SK-N-MC (cell line): Measurements from ENCODE around the gene UNKL.

Experiments used
- DNase-seq: peaks from one replicate; pipeline ENCODE4 v3.0.0-alpha.2; 2011; ENCODE audit warnings: low read depth, low spot score
- H3K27ac ChIP-seq: fragments of 200-600 bp; sonication (generic); 2 replicates; pipeline ENCODE4 v1.5.1; 2016; ENCODE audit warnings: mixed run types
- H3K36me3 ChIP-seq: fragments of 200-600 bp; sonication (generic); 2 replicates; pipeline ENCODE4 v1.6.1; 2017; ENCODE audit warnings: antibody characterized with exemption, low read length, mixed read lengths; ENCODE audit not compliant: insufficient read depth
- H3K4me3 ChIP-seq: fragments of 200-600 bp; sonication (generic); 2 replicates; pipeline ENCODE4 v1.5.1; 2016
- H3K9ac ChIP-seq: fragments of 200-600 bp; sonication (generic); 2 replicates; pipeline ENCODE4 v1.8.0; 2017; ENCODE audit warnings: mixed run types, mixed read lengths; ENCODE audit not compliant: insufficient read length
- H3K9me3 ChIP-seq: fragments of 200-600 bp; sonication (generic); 2 replicates; pipeline ENCODE4 v1.6.1; 2017; ENCODE audit warnings: low read depth, mild to moderate bottlenecking, antibody characterized with exemption, low read length, moderate library complexity, mixed read lengths
- EZH2 ChIP-seq: fragments of 200-600 bp; sonication (generic); IDR thresholded peaks from one replicate; pipeline ENCODE4 v1.6.1; 2017; ENCODE audit warnings: antibody characterized with exemption
- FOXP2 ChIP-seq: optimal IDR thresholded peaks from 2 replicates; pipeline ENCODE3; 2011; ENCODE audit warnings: mild to moderate bottlenecking, moderate library complexity; ENCODE audit not compliant: insufficient read depth; ENCODE audit errors: extremely low read length, control extremely low read depth
- POLR2AphosphoS5 ChIP-seq: IDR thresholded peaks from 2 replicates; pipeline ENCODE4 v1.6.1; 2012; ENCODE audit warnings: mild to moderate bottlenecking, low read depth, low read length, borderline replicate concordance

Gene UNKL

DNA sequence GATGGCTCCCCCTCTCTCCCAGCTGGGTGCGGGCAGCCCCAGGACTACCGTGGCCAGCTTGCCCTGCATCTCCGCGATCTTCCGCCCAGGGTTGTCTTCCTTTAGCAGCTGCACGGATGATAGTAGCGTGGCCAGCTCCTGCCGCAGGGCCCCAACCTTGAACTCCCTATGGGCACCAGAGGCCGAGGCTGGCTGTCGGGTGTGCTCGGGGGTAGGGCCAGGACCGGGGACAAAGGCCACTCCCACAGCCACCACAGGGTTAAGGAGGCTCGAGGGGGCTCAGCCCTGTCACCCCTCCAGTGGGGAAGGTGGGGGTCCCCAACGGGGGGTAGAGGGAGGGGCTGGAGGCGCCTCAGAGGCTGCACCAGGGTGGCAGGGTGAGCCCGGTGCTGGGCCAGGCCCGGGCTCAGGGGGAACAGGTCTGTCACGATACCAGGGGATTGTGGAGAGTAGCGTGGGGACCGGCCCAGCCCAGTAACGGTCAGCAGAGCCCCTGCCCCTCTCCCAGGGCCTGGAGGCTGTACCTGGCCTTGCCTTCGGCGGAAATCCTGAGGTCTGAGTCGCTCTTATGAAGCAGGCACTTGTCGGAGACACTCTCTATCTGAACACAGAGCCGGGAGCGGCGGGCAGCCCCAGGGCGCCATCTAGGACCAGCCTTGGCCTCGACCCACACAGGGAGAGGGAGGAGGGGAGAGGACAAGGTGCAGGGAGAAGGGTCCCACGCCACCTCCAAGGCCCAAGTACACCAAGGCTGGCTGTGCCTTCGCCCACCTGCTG lies 21.6 kb upstream of the UNKL start:
- H3K9me3 ChIP-seq: no peaks in the 10 kb centered on the region
- TF ChIP-seq FOXP2: no peak
- TF ChIP-seq EZH2: no peak
- TF ChIP-seq POLR2AphosphoS5: no peak
- no peak overlapping the region for H3K4me3 ChIP-seq
- DNase-seq: no peak
- no peaks in the 10 kb centered on the region for H3K36me3 ChIP-seq
- no peak overlapping the region for H3K9ac ChIP-seq
- no peak overlapping the region for H3K27ac ChIP-seq

DNA sequence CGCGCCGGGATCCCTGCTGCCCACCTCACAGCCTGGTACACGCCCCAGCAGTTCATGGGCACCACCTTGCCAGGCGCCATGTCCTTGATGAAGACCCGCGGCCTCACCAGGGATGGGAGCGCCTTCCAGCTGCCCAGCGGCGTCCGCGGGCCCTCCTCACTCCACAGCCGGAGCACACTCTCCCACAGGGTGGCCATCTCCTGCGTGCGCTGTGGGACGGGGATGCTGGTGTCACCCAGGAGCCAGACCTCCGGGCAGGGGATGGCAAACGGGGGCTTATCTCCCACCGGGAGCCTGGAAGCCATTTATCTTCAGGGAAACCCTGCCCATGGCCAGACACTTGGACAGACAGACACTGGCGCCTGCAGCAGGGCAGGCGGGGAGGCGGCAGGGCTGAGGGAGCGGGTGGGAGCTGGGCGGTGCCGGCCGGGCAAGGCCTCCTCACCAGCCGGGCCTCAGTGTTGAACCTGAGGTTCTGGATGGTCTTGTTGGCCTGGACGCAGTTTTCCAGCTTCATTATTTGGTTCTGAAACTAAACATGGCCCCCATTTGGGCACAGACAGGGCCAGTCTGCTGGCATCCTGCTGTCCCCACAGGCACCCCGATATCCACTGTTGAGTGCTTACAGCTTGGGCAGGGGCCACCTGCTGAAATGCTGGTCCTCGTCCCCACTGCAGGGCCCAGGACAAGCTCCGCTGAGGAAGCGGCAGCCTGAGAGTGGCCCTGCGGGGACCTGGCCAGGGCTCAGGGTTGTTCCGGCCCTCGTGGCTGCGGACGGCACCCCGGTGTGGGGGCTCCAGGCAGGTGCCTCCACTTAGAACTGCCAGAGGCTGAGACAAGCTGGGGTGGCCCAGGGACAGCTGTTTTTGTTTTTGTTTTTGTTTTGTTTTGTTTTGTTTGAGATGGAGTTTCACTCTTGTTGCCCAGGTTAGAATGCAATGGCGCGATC lies 20.4 kb upstream of the UNKL start:
- no peak overlapping the region for H3K4me3 ChIP-seq
- no peak overlapping the region for H3K27ac ChIP-seq
- no peak overlapping the region for H3K9ac ChIP-seq
- TF ChIP-seq POLR2AphosphoS5: no peak
- no peak for TF ChIP-seq FOXP2
- TF ChIP-seq EZH2: no peak
- DNase-seq: no peak
- no peaks in the 10 kb centered on the region for H3K36me3 ChIP-seq
- H3K9me3 ChIP-seq: no peaks in the 10 kb centered on the region

DNA sequence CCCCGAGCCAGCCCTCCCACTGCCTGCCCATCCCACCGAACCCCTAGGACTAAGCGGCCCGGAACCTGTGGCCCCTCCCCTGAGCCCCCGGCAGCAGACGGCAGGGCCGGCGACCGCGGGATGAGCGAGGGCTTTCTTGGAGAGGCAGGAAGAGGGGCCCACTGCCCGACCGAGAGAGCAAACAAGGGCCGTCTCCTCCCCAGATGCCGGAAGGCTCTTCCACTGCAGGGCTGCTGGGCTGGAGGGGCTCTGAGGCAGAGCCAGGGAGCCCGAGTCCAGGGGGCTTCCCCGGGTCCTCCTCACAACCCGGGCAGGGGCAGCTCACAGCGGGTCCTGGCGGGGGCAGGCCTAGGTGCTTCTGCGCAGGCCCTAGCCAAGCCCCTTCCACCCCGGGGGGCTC lies 19.3 kb upstream of the UNKL start:
- TF ChIP-seq POLR2AphosphoS5: no peak
- TF ChIP-seq EZH2: no peak
- TF ChIP-seq FOXP2: no peak
- Histone ChIP-seq H3K36me3 (no peaks in the 10 kb centered on the region), H3K9ac (no peak overlapping the region), H3K27ac (no peak overlapping the region), H3K9me3 (no peaks in the 10 kb centered on the region), H3K4me3 (no peak overlapping the region)
- no peak for DNase-seq

DNA sequence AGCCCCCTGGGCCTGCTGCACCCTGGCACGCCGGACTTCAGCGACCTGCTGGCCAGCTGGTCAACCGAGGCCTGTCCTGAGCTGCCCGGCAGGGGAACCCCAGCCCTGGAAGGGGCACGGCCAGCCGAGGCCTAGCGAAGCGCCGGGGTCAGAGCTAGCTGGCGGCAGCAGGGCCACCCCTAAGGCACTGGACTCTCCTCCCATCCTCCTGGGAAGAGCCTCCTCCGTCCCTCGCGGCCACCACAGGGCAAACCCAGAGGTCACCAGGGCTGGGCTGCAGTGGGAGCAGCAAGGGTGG lies 18.7 kb upstream of the UNKL start:
- Histone ChIP-seq H3K36me3 (no peaks in the 10 kb centered on the region), H3K9me3 (no peaks in the 10 kb centered on the region), H3K4me3 (no peak overlapping the region), H3K9ac (no peak overlapping the region), H3K27ac (no peak overlapping the region)
- no peak for DNase-seq
- TF ChIP-seq FOXP2 (no peak), EZH2 (no peak), POLR2AphosphoS5 (no peak)

DNA sequence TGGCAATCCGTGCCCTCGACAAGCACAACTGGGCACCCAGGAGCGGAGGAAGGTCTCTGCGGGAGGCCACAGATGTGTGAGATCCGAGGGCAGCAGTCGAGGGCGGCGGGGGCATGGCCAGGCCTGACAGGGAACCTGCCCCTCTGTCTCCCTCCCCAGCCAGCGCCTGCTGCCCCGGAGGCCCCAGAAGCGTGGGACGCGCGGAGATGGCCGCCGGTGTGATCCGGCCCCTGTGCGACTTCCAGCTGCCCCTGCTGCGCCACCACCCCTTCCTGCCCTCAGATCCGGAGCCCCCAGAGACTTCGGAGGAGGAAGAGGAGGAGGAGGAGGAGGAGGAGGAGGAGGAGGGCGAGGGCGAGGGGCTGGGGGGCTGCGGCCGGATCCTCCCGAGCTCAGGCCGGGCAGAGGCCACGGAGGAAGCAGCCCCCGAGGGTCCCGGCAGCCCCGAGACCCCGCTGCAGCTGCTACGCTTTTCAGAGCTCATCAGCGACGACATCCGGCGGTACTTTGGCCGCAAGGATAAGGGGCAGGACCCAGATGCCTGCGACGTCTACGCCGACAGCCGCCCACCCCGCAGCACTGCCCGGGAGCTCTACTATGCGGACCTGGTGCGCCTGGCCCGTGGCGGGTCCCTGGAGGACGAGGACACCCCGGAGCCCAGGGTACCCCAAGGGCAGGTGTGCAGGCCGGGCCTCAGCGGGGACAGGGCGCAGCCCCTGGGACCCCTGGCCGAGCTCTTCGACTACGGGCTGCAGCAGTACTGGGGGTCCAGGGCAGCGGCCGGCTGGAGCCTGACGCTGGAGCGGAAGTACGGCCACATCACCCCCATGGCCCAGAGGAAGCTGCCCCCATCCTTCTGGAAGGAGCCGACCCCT lies 18.1 kb upstream of the UNKL start:
- no peaks in the 10 kb centered on the region for H3K36me3 ChIP-seq
- no peaks in the 10 kb centered on the region for H3K9me3 ChIP-seq
- H3K27ac ChIP-seq: no peak overlapping the region
- no peak overlapping the region for H3K4me3 ChIP-seq
- H3K9ac ChIP-seq: no peak overlapping the region
- no peak for TF ChIP-seq EZH2
- DNase-seq: no peak

DNA sequence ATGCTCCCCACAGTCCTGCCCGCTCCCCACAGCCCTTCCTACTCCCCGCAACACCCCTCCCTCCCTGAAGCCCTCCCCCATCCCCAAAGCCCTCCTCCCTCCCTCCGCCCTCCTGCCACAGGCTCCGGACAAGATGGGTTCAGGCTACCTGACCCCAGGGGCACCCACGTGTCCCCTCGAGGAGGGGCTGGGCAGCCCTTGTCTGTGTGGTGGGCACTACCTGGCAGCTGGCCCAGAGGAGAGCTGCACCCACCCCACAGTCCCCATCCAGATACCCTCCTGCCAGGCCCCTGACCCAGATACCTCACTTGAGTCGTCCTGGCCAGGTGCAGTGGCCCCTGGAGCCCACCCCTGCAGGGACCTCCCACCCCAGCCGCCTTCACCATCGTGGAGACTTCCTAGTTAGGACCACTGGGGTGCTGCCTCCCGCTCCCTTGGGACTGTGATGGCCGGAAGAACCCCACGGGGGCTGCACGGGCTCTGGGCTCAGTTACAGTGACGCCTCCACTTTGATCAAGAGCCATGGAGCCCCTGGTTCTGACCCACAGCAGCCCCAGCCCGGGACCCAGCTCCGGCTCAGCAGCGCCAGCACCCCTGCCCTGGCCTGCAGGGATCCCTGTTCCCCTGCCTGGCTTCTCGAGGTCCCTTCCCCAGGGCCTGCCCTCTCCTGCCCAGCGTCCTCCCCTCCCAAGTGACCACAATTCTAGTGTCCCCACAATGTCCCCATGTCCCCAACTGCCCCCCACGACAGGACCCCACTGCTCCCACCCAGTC lies 17.2 kb upstream of the UNKL start:
- no peak overlapping the region for H3K4me3 ChIP-seq
- H3K9ac ChIP-seq: no peak overlapping the region
- TF ChIP-seq FOXP2 (no peak), EZH2 (no peak), POLR2AphosphoS5 (no peak)
- no peaks in the 10 kb centered on the region for H3K36me3 ChIP-seq
- no peak for DNase-seq
- no peak overlapping the region for H3K27ac ChIP-seq
- H3K9me3 ChIP-seq: no peaks in the 10 kb centered on the region

DNA sequence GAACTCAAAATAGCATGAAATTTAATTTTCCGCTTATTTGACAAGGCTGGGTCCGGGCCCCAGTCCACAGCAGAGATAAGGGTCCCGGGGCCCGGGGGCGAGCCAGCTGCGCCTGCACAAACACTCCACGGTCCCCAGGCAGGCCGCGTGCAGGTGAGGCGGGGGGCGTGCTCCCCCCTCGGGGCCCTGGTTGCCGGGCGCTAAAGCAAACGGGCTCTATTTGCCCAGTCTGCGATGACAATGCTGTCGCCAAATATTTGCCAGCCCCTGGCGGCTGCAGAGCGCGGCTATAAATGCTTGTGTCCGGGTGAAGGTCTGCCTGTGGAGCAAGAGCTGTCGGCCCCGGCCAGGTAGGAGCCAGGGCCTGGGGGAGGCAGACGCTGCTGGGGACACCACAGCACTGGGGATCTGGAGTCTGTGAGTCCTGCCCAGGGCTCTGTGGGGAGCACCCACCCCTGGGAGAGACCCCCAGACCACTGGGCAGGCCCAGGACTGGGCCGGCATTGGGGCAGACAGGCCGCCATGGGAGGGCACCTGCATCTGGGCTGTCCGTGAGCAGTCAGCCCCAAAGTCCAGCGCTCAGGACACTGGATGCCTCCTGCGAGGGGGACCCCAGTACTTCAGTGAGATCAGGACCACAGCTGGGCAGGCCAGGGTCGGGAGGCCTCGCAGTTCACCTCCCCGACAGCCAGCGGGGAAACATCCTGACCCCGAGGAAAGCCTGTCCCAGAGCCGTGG lies 16.4 kb upstream of the UNKL start, which contains the start of gene PERCC1:
PERCC1 (plus strand) TSS at position 320 of the 738 bp plus-strand sequence. CDS start 1,516 bp downstream, outside the sequence.
- H3K9ac ChIP-seq: no peak within 1 kb of the TSS
- no peaks in the 10 kb centered on the region for H3K36me3 ChIP-seq
- no peak within 1 kb of the TSS for H3K27ac ChIP-seq
- H3K9me3 ChIP-seq: no peaks in the 10 kb centered on the region
- H3K4me3 ChIP-seq: no peak within 1 kb of the TSS
- TF ChIP-seq FOXP2: no peak
- TF ChIP-seq POLR2AphosphoS5: no peak
- no peak for TF ChIP-seq EZH2
- no peak for DNase-seq
